ENCODE results near the gene LRRK1.

LRRK1 gene

DNA sequence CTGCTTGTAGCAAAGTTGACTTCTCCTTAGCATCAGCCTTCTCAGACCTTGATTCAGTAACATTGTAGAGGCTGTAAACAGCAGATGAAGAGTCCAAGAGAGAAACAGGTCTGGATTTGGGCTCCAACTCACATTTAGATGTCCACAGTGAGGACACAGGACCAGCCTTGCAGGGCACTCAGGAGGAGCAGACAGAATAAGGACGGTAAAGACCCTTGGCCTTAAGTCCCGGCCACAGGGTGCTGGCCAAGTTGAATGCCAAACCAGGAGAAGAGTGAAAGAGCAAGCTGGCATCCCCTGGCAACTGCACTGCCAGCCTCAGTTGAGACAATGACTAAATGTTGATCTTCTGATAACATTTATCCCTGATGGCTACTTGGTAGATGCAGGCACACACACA is 136.3 kb downstream of the LRRK1 start:
- no peak overlapping the region for H3K27ac ChIP-seq
- TF ChIP-seq, protein P1, sequence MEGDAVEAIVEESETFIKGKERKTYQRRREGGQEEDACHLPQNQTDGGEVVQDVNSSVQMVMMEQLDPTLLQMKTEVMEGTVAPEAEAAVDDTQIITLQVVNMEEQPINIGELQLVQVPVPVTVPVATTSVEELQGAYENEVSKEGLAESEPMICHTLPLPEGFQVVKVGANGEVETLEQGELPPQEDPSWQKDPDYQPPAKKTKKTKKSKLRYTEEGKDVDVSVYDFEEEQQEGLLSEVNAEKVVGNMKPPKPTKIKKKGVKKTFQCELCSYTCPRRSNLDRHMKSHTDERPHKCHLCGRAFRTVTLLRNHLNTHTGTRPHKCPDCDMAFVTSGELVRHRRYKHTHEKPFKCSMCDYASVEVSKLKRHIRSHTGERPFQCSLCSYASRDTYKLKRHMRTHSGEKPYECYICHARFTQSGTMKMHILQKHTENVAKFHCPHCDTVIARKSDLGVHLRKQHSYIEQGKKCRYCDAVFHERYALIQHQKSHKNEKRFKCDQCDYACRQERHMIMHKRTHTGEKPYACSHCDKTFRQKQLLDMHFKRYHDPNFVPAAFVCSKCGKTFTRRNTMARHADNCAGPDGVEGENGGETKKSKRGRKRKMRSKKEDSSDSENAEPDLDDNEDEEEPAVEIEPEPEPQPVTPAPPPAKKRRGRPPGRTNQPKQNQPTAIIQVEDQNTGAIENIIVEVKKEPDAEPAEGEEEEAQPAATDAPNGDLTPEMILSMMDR (conservative IDR thresholded peaks at IDR 0.05), result no peak

DNA sequence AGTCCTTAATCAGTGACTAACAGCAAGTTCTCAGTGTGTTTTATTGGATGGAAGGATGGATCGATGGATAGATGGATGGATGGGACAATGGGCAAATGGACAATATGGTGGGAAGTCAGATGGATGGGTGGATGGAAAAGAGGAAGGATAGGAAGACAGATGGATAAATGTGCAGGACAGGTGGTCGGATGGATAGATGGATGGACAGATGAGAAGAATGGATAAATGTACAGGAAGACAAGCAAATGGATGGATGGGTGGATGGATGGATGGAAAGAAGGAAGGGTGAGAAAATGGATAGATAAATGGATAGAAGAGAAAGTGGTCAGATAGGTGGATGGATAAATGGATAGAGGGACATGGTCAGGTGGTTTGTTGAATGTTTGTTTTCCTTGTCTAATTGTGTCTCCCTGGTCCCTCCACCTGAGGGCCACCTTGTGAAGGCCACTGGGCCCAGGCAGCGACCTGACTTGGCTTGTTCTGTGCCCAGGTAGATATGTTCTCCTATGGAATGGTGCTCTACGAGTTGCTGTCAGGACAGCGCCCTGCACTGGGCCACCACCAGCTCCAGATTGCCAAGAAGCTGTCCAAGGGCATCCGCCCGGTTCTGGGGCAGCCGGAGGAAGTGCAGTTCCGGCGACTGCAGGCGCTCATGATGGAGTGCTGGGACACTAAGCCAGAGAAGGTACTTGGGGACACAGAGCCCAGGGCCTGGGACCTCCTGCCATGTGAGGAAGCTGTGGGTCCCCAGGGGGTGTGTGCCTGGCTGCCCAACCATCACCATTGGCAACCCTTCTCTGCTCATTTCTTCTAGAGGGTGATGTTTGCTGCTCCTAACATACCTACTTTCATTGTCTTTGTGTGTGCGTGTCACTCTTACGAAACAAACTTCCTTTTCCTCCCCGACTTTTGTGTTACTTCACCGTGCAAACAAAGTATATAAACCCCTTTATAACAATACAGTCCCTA is 137.5 kb downstream of the LRRK1 start:
- H3K27ac ChIP-seq, result no peak overlapping the region
- TF ChIP-seq, protein P1 (conservative IDR thresholded peaks at IDR 0.05), result peak; percentile 25; the same call in 1 of the 2 replicates

DNA sequence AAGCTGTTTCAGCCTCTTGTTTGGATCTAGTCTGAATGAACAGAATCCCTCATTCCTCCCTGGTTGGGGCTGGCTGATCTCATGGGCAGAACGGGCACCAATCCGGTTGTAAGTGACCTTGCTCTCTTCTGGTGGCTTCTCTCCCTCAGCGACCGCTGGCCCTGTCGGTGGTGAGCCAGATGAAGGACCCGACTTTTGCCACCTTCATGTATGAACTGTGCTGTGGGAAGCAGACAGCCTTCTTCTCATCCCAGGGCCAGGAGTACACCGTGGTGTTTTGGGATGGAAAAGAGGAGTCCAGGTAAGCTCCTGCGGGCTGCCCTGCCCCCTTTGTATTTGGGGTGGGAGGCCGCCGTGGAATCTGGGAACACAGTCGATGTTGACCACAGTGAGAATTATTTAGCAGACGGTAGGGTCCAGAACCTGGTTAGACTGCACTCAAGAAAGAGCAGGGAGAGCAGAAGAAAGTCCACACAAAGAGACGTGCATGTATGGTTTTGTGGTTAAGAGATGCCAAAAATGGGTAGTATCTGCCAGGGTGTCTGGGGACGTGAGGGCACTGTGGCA is 138.8 kb downstream of the LRRK1 start:
- H3K27ac ChIP-seq, result no peak overlapping the region
- TF ChIP-seq, protein P1 (conservative IDR thresholded peaks at IDR 0.05), result no peak

DNA sequence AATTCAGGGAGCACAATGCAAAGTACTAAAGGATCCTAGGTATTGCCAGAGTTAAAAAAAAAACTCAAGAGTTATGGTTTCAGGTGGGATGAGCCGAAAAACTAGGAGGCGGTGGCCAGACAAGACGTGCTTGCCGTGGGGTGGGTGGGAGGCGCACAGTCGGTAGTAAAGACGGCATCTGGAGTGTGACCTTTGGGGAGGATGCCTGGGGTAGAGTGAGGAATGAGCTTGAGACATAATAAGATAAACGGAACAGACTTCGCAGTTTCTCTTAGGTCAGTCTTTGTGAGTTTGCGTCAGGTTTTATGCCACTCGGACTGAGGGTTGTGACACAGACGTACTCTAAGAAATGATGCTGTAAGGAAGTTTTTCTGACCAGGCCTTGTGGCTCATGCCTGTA is 139.6 kb downstream of the LRRK1 start:
- TF ChIP-seq, protein P1 (conservative IDR thresholded peaks at IDR 0.05), result no peak
- no peak overlapping the region for H3K27ac ChIP-seq

DNA sequence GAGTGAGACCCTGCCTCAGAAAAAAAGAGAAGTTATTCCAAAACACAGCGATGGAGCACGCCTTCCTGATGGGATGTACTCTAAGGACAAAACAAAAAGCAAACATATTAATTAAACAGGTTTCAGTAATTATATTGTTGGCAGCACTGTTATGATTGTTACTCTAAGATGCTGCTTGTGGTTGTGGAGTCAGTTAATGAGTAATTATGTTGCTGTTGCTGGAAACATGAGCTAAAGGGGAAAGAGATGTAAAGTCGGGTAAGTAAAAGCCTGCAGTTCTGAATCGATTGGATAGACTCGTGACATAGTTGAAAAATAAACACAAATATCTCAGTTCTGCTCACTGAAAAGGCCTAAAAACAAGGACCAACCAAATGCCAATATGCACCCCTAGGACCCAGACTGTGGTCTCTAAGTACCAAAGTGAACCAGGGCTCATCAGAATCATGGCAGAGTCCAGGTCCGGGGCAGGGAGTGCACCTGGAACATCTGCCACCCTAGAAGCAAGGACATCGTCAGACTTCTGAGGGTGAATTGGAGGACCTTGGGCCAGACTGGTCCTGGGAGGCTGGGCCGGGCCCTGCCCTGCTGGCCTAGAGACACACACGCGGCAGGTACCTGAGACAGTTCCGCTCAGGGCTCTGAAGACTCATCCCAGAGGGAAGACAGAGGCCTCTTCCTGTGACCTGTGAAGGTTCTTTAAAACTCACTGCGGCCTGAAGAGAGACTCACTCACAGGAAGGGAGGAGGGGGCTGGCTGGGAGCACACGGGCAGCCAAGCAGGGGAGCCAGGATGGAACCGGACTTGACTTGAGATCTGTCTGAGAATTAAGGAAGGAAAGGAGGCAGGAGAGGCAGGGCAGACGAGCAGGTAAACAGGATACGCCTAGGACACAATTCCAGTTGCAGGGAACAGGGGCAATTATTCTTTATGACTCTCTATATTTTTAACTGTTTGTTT is 140.5 kb downstream of the LRRK1 start:
- TF ChIP-seq, protein P1 (conservative IDR thresholded peaks at IDR 0.05), result no peak

DNA sequence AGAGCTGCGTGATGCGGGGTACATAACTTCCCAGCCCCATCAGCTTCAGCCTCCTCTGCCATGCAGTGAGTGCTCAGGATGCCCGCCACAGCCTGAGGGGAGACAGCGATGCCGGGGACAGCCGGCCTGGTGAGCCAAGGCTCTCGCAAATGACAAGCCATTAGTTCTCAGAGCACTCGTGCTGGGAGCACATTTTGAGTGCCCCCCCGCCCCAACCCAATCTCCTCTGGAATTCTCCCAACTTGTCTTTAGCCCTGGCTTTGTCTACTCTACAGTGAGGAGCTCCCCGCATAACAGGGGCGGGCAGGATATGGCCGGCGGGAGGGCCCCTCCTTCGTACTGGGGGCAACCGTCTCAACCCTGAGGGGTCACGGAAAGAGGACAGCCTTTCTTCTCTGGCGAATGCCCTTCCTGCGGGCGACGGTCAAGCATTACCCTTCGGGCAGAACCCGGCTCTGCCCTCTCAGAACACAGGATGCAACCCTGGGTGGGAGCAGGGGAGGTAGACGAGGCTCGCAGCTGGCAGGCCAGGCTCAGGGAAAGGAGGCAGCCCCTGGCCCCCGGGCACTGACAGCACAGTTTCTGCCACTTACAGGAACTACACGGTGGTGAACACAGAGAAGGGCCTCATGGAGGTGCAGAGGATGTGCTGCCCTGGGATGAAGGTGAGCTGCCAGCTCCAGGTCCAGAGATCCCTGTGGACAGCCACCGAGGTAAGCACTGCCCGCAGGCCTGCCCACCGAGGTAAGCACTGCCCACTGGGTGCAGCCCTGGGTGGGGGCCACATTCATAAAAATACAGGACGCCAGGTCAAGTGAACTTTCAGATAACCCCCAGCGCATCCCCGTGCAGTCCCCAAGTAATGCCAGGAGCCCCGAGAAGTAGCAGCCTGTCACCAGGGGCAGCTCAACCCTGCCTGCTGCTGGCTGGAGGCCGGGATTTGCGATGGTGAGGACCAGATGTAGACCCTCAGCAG is 141.7 kb downstream of the LRRK1 start:
- TF ChIP-seq, protein P1 (conservative IDR thresholded peaks at IDR 0.05), result no peak
- no peak overlapping the region for H3K27ac ChIP-seq

More for the DNA sequence above, 140.5 kb downstream of the LRRK1 start:
- H3K27ac ChIP-seq, result peak overlapping the region; percentile 12; the same call in 1 of the 2 replicates

All from VCaP (cell line).